Measurements from ENCODE around the gene LRCH3. TPM values are rescaled to one million over a fixed set of nuclear protein-coding genes. Genes with fewer than 3 reads are reported as not detected.

LRCH3 gene
- polyA plus RNA-seq, 3 donors: 4.1 to 19.4 (median 7.4) TPM

DNA sequence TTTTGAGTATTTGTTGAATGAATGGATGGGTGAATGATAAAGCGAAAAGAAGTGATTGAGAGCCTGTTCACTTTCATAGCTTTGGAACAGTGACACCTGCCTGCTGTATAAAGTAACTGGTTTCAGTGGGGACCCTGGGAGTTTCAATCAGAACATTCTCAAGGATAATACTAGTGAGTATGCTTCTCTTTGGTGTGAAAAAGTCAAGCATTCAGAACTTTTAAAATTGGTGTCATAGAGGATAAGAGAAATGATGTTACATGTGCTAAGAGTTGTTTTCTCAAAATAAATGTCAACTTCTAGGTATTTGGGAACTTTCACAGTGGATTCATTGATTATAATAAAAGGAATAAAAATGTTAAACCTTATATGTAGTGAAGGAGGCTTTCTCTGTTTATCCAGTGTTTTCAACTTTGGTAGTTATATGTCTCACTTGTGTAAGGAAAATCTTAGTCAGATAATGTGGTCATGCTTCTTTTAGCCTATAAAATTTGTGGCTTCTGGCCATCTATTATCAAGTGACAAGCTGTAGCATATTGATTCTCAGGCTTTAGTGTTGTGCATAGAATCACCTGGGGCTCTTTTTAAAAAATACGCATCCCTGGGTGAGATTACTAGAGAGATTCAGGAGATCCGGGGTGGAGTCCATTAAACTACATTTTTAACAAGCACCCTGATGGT lies 11.9 kb downstream of the LRCH3 start:
- H3K9ac ChIP-seq (ENCODE audit: insufficient read depth, low read length, poor library complexity, severe bottlenecking): no peak overlapping the region
- no peak for DNase-seq
- H3K79me2 ChIP-seq (ENCODE audit: insufficient read depth, low read length): peaks cover 89% of the 10 kb centered on the region
- Mint-ChIP-seq H3K9me3 (no peaks in the 10 kb centered on the region), H3K4me3 (no peak overlapping the region), H3K4me1 (peaks cover 32% of the 10 kb centered on the region), H3K36me3 (peaks cover 6 to 8% of the 10 kb centered on the region in 2 donors), H3K27me3 (ENCODE audit: low read depth in 3 of 3) (peaks cover 0 to 2% (median 0%) of the 10 kb centered on the region in 3 donors), H3K27ac (peak overlapping the region in 2 of 7 donors; percentile 11 to 65)
- peaks cover 99% of the 10 kb centered on the region for H4K20me1 ChIP-seq (ENCODE audit: insufficient read depth, low read length)
- no peaks in the 10 kb centered on the region for H3K27me3 ChIP-seq (ENCODE audit: control insufficient read depth in 2 of 2, insufficient read depth in 2 of 2, low read length in 2 of 2)
- H3K27ac ChIP-seq (ENCODE audit: low read depth in 1 of 2, low read length in 2 of 2): no peak overlapping the region
- H3K36me3 ChIP-seq (replicated peaks in 1 of 2; ENCODE audit: control insufficient read depth in 1 of 2, insufficient read depth in 2 of 2, low read length in 2 of 2): no peaks in the 10 kb centered on the region
- H3K4me1 ChIP-seq (ENCODE audit: control insufficient read depth in 1 of 2, insufficient read depth in 2 of 2, low read length in 2 of 2): peaks cover 11 to 19% of the 10 kb centered on the region in 2 donors
- 100% methylated on average over 1 of the region's 3 CpGs for WGBS (ENCODE audit: insufficient coverage)
- intact Hi-C loops (cut with micrococcal nuclease): no loop called here
- H3K4me2 ChIP-seq (replicated peaks; ENCODE audit: extremely low read depth, low read length, poor library complexity, severe bottlenecking): no peak overlapping the region
- no peak overlapping the region for H3K4me3 ChIP-seq (replicated peaks in 1 of 3; ENCODE audit: low read depth in 2 of 3, low read length in 3 of 3)
- TF ChIP-seq, protein P1, sequence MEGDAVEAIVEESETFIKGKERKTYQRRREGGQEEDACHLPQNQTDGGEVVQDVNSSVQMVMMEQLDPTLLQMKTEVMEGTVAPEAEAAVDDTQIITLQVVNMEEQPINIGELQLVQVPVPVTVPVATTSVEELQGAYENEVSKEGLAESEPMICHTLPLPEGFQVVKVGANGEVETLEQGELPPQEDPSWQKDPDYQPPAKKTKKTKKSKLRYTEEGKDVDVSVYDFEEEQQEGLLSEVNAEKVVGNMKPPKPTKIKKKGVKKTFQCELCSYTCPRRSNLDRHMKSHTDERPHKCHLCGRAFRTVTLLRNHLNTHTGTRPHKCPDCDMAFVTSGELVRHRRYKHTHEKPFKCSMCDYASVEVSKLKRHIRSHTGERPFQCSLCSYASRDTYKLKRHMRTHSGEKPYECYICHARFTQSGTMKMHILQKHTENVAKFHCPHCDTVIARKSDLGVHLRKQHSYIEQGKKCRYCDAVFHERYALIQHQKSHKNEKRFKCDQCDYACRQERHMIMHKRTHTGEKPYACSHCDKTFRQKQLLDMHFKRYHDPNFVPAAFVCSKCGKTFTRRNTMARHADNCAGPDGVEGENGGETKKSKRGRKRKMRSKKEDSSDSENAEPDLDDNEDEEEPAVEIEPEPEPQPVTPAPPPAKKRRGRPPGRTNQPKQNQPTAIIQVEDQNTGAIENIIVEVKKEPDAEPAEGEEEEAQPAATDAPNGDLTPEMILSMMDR (IDR thresholded peaks at IDR 0.05): peak; percentile 34
- H3K9me3 ChIP-seq (replicated peaks in 1 of 2; ENCODE audit: control insufficient read depth in 1 of 2, insufficient read depth in 1 of 2, low read length in 2 of 2): no peaks in the 10 kb centered on the region
- H2AFZ ChIP-seq (ENCODE audit: insufficient read depth, low read depth, low read length, poor library complexity, severe bottlenecking): no peak overlapping the region

DNA sequence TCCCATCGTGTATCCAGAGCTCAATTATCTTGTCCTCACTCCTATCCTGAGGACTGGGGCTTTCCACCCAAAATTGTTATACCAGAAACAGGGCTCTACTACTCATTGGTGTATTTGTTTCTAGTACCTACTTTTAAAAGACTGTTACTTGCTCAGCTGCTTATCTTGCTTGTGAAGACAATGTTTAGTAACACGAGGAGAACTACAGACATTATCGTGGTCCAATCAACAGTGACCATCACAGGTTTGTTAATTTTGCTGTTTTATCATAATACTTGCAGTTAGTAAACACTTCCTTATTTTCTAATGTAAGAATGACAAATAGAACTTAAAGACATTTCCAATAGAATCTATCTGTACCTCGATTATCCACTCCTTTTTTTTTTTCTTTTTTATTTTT lies 13.5 kb downstream of the LRCH3 start:
- H3K4me1 Mint-ChIP-seq: peaks cover 28% of the 10 kb centered on the region
- no peak overlapping the region for H3K4me2 ChIP-seq (replicated peaks; ENCODE audit: extremely low read depth, low read length, poor library complexity, severe bottlenecking)
- no peak overlapping the region for H3K27ac ChIP-seq (ENCODE audit: low read depth in 1 of 2, low read length in 2 of 2)
- no peak overlapping the region for H3K9ac ChIP-seq (ENCODE audit: insufficient read depth, low read length, poor library complexity, severe bottlenecking)
- peaks cover 0 to 2% (median 0%) of the 10 kb centered on the region in 3 donors for H3K27me3 Mint-ChIP-seq (ENCODE audit: low read depth in 3 of 3)
- no peaks in the 10 kb centered on the region for H3K27me3 ChIP-seq (ENCODE audit: control insufficient read depth in 2 of 2, insufficient read depth in 2 of 2, low read length in 2 of 2)
- peaks cover 0 to 6% of the 10 kb centered on the region in 2 donors for H3K36me3 ChIP-seq (replicated peaks in 1 of 2; ENCODE audit: control insufficient read depth in 1 of 2, insufficient read depth in 2 of 2, low read length in 2 of 2)
- no peak overlapping the region for H2AFZ ChIP-seq (ENCODE audit: insufficient read depth, low read depth, low read length, poor library complexity, severe bottlenecking)
- intact Hi-C loops (cut with micrococcal nuclease): no loop called here
- TF ChIP-seq, protein P1 (IDR thresholded peaks at IDR 0.05): no peak
- peaks cover 6 to 15% of the 10 kb centered on the region in 2 donors for H3K4me1 ChIP-seq (ENCODE audit: control insufficient read depth in 1 of 2, insufficient read depth in 2 of 2, low read length in 2 of 2)
- peaks cover 98% of the 10 kb centered on the region for H4K20me1 ChIP-seq (ENCODE audit: insufficient read depth, low read length)
- DNase-seq: no peak
- no CpG with 5 or more reads among the region's 4 CpGs for WGBS (ENCODE audit: insufficient coverage)
- no peak overlapping the region for H3K4me3 Mint-ChIP-seq
- H3K36me3 Mint-ChIP-seq: peaks cover 9 to 11% of the 10 kb centered on the region in 2 donors
- H3K9me3 ChIP-seq (replicated peaks in 1 of 2; ENCODE audit: control insufficient read depth in 1 of 2, insufficient read depth in 1 of 2, low read length in 2 of 2): no peaks in the 10 kb centered on the region
- no peaks in the 10 kb centered on the region for H3K9me3 Mint-ChIP-seq
- H3K27ac Mint-ChIP-seq: peak overlapping the region in 1 of 7 donors; percentile 59
- H3K79me2 ChIP-seq (ENCODE audit: insufficient read depth, low read length): peaks cover 86% of the 10 kb centered on the region
- no peak overlapping the region for H3K4me3 ChIP-seq (replicated peaks in 1 of 3; ENCODE audit: low read depth in 2 of 3, low read length in 3 of 3)
